Measurements from ENCODE around the gene CFHR3. TPM values are rescaled to one million over a fixed set of nuclear protein-coding genes. Genes with fewer than 3 reads are reported as not detected.
"Not testable (repeated sequence)": the region's sequence is repeated elsewhere in the genome, so short reads cannot be mapped to it uniquely, and the experiment has no call there.

The CFHR3 gene
- total RNA-seq, 2 experiments from 2014 or later, result not detected

DNA sequence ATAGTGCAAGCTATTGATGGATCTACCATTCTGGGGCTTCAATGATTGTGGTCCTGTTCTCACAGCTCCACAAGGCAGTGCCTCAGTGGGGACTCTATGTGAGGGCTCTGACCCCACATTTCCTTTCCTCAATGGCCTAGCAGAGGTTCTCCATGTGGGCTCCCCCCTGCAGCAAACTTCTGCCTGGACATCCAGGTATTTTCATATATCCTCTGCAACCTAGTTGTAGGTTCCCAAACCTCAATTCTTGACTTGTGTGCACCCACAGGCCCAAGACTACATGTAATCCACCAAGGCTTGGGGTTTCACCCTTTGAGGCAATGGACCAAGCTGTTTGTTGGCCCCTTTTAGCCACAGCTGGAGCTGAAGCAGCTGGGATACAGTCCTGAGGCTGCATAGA, 35.9 kb upstream of the CFHR3 start:
- ChIA-PET POLR2A (no interaction called here), CTCF (no interaction called here)
- peaks cover 14% of the 10 kb centered on the region for H3K9me3 Mint-ChIP-seq
- DNase-seq (no peak), ATAC-seq (no peak)
- TF ChIP-seq, protein P1, sequence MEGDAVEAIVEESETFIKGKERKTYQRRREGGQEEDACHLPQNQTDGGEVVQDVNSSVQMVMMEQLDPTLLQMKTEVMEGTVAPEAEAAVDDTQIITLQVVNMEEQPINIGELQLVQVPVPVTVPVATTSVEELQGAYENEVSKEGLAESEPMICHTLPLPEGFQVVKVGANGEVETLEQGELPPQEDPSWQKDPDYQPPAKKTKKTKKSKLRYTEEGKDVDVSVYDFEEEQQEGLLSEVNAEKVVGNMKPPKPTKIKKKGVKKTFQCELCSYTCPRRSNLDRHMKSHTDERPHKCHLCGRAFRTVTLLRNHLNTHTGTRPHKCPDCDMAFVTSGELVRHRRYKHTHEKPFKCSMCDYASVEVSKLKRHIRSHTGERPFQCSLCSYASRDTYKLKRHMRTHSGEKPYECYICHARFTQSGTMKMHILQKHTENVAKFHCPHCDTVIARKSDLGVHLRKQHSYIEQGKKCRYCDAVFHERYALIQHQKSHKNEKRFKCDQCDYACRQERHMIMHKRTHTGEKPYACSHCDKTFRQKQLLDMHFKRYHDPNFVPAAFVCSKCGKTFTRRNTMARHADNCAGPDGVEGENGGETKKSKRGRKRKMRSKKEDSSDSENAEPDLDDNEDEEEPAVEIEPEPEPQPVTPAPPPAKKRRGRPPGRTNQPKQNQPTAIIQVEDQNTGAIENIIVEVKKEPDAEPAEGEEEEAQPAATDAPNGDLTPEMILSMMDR (IDR thresholded peaks at IDR 0.05), result no peak
- intact Hi-C loops (cut with micrococcal nuclease), result no loop called here
- no peak overlapping the region for H3K4me3 Mint-ChIP-seq
- no peaks in the 10 kb centered on the region for H3K4me1 Mint-ChIP-seq (ENCODE audit: low read depth)
- H3K27me3 Mint-ChIP-seq, result no peaks in the 10 kb centered on the region
- H3K27ac Mint-ChIP-seq, result no peak overlapping the region
- no peaks in the 10 kb centered on the region for H3K36me3 Mint-ChIP-seq (ENCODE audit: low read depth)

DNA sequence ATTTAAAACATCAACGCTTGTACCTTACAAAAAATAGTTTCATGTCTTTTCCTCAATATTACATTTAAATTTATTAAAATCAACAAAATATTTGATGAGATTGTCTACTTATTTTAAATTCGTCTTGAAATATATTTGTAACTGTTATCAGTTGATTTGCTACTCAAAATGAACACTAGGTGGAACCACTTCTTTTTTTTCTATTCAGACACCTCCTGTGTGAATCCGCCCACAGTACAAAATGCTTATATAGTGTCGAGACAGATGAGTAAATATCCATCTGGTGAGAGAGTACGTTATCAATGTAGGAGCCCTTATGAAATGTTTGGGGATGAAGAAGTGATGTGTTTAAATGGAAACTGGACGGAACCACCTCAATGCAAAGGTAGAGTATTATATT, 31.4 kb upstream of the CFHR3 start:
- H3K36me3 Mint-ChIP-seq (ENCODE audit: low read depth); DNase-seq; intact Hi-C loops (cut with micrococcal nuclease): not testable (repeated sequence)

DNA sequence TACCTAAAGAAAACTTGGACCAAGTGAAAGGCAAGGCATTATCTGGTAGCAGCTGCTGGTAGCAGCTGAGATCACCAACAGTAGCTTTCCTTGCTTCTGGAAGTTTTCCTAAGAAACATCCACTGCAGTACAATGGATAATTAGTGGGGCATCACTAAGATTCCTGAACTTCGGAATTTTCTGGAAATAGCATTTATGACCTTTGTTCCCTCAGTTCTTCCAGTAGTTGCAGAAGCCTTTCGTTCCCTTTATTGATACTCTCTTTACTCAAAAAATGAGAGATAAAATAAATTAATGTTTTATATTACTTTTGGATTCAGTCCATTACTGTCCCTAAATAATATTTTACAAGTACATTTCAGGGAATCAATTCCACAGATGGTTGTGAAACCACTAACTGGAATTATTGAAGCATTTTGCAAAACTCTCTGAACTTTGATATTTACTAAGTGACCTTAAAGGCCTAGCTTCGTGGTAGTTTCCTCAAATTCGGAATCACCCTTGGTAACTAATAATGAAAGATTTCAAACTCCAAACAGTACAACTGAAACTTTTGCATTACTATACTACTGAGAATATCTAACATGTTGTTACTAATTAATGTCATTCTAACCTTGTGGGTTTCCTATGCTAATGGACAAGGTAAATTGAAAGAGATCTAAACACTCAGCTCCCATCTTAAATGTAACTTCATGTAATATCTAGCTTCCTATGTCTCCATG, 9.5 kb upstream of the CFHR3 start:
- DNase-seq; POLR2A ChIA-PET; CTCF ChIA-PET; H3K36me3 Mint-ChIP-seq (ENCODE audit: low read depth); H3K4me1 Mint-ChIP-seq (ENCODE audit: low read depth); H3K27me3 Mint-ChIP-seq; intact Hi-C loops (cut with micrococcal nuclease); H3K27ac Mint-ChIP-seq; H3K9me3 Mint-ChIP-seq; H3K4me3 Mint-ChIP-seq; ATAC-seq: not testable (repeated sequence)

More for the DNA sequence above, 31.4 kb upstream of the CFHR3 start:
- H3K4me1 Mint-ChIP-seq (ENCODE audit: low read depth); H3K27me3 Mint-ChIP-seq; POLR2A ChIA-PET; CTCF ChIA-PET; ATAC-seq; H3K27ac Mint-ChIP-seq; H3K4me3 Mint-ChIP-seq: not testable (repeated sequence)
- peaks cover 11% of the 10 kb centered on the region for H3K9me3 Mint-ChIP-seq

DNA sequence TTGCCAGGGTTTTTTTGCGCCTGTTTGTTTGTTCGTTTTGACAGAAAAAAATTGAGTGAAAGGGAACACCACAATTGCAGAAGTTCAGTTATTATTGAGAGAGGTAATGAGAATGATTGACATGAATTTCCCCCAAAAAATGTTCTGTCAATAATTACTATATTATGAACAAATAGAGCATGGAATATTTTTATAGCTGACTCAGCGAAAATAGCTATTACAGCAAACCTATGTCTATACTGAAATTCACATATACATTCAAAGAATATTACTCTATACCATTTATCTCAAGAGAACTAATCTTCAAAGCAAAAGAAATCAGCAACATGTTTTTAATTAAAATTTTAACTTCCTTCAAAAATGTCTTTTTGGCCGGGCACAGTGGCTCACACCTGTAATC, 4.8 kb upstream of the CFHR3 start:
- CTCF ChIA-PET; H3K4me3 Mint-ChIP-seq; DNase-seq; H3K27me3 Mint-ChIP-seq; H3K4me1 Mint-ChIP-seq (ENCODE audit: low read depth); H3K9me3 Mint-ChIP-seq; H3K27ac Mint-ChIP-seq; intact Hi-C loops (cut with micrococcal nuclease); ATAC-seq; POLR2A ChIA-PET; H3K36me3 Mint-ChIP-seq (ENCODE audit: low read depth): not testable (repeated sequence)

DNA sequence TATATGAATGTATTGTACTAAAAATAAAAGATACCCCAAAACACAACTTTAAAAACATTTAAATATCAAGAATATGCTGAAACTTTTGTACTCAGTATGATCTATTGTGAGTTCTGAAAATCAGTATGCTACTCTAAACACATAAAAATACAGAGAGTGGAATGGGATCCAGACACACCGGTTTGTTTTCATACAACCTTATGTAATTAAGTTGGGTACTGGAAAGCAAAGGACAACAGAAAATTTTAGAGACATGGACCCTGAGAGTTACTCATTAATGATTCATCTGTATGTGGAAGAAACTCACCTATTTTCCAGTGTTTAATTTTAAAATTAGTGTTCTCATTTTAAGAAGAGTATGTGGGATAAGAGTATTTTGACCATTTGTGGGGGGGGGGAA, 927 bp upstream of the CFHR3 start:
- H3K4me3 Mint-ChIP-seq, result no peak overlapping the region
- H3K9me3 Mint-ChIP-seq, result no peaks in the 10 kb centered on the region
- TF ChIP-seq, protein P1 (IDR thresholded peaks at IDR 0.05), result no peak
- H3K36me3 Mint-ChIP-seq (ENCODE audit: low read depth), result no peaks in the 10 kb centered on the region
- H3K27me3 Mint-ChIP-seq, result no peaks in the 10 kb centered on the region
- DNase-seq (no peak), ATAC-seq (no peak)
- ChIA-PET CTCF (no interaction called here), POLR2A (no interaction called here)
- intact Hi-C loops (cut with micrococcal nuclease), result no loop called here
- no peak overlapping the region for H3K27ac Mint-ChIP-seq
- H3K4me1 Mint-ChIP-seq (ENCODE audit: low read depth), result no peaks in the 10 kb centered on the region

DNA sequence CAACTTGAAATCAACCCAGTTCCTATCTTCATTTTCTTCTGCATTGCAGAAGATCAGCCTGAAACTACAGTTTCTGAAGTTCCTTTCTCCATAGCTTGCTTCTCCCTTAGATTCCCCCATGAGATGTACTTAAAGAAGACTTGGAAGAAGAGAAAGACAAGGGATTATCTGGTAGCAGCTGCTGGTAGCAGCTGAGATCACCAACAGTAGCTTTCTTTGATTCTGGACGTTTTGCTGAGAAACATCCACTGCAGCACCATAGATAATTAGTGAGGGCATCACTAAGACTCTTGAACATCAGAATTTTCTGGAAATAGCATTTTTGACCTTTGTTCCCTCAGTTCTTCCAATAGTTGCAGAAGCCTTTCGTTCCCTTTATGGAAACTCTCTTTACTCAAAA, 465 bp upstream of the CFHR3 start:
- intact Hi-C loops (cut with micrococcal nuclease), result no loop called here
- Mint-ChIP-seq H3K4me3 (no peak overlapping the region), H3K9me3 (no peaks in the 10 kb centered on the region), H3K27me3 (no peaks in the 10 kb centered on the region), H3K4me1 (ENCODE audit: low read depth) (no peaks in the 10 kb centered on the region), H3K27ac (no peak overlapping the region), H3K36me3 (ENCODE audit: low read depth) (no peaks in the 10 kb centered on the region)
- TF ChIP-seq, protein P1 (IDR thresholded peaks at IDR 0.05), result no peak
- ChIA-PET POLR2A (no interaction called here), CTCF (no interaction called here)
- ATAC-seq (no peak), DNase-seq (no peak)
